Neutrophil (primary cell): Measurements from ENCODE around the gene DDX11.
"Not testable (repeated sequence)": the region's sequence is repeated elsewhere in the genome, so short reads cannot be mapped to it uniquely, and the experiment has no call there.

ENCODE experiments used
- H3K27ac ChIP-seq: fragments of 200-600 bp; sonication (generic); 2 replicates; pipeline ENCODE4 v1.5.1; 2016; ENCODE audit warnings: mild to moderate bottlenecking, moderate library complexity
- H3K27me3 ChIP-seq: fragments of 200-600 bp; sonication (generic); 2 replicates; pipeline ENCODE4 v1.6.0; 2016; ENCODE audit warnings: mild to moderate bottlenecking
- H3K36me3 ChIP-seq: fragments of 200-600 bp; sonication (generic); 2 replicates; pipeline ENCODE4 v1.5.1; 2017
- H3K4me1 ChIP-seq, 2 experiments: fragments of 200-600 bp in 1 of 2; sonication (generic) in 1 of 2; 1 replicate in 1 of 2; 2 replicates in 1 of 2; pipeline versions ENCODE4 v1.5.1 to v1.6.1; 2013 to 2016; ENCODE audit warnings: low read depth in 1 of 2, low read length in 1 of 2, mild to moderate bottlenecking in 1 of 2, moderate library complexity in 1 of 2; ENCODE audit not compliant: control insufficient read depth in 1 of 2, insufficient read depth in 1 of 2
- H3K4me3 ChIP-seq, 2 experiments: fragments of 200-600 bp in 1 of 2; sonication (generic) in 1 of 2; 1 replicate in 1 of 2; 2 replicates in 1 of 2; pipeline ENCODE4 v1.5.1; 2013 to 2016; ENCODE audit warnings: low read depth in 1 of 2, low read length in 1 of 2, mild to moderate bottlenecking in 1 of 2, moderate library complexity in 1 of 2
- H3K9me3 ChIP-seq: fragments of 200-600 bp; sonication (generic); 2 replicates; pipeline ENCODE4 v1.5.1; 2016
- TF ChIP-seq, protein P1 (sequence below): fragments of 200-600 bp; sonication (generic); IDR thresholded peaks from 2 replicates; pipeline ENCODE4 v1.5.1; 2016; ENCODE audit warnings: antibody characterized with exemption

DDX11 gene

DNA sequence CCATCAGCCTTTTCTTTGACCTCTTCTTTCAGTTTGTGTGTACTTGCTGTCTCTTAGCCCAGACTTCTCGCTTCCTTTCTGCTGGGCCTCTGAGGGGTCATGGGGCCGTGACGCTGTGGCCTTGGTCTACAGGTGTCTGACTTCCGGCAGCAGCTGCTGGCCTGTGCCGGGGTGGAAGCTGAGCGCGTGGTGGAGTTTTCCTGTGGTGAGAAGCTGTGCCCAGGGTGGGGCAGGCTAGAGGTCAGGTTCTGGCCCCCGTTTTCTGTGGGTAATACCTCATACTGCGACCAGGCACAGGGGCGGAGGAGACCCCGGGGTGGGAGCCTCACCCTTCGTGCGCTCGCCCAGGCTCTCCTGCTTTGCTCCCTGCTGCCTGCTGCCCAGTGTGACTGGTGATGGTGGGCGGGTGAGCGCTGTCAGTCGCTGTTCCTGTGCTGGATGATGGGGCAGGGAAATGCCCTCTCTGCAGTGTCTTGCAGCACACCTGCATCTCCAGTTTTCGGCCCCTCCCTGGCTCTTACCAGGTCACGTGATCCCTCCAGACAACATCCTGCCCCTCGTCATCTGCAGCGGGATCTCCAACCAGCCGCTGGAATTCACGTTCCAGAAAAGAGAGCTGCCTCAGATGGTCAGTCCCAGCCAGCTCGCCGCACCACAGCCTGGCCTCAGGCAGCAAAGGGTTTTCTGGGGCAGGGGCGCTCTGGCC lies 27.0 kb downstream of the DDX11 start:
- H3K4me1 ChIP-seq, H3K27ac ChIP-seq, H3K4me3 ChIP-seq, H3K27me3 ChIP-seq, H3K9me3 ChIP-seq: not testable (repeated sequence)
- peaks cover 42% of the 10 kb centered on the region for H3K36me3 ChIP-seq

DNA sequence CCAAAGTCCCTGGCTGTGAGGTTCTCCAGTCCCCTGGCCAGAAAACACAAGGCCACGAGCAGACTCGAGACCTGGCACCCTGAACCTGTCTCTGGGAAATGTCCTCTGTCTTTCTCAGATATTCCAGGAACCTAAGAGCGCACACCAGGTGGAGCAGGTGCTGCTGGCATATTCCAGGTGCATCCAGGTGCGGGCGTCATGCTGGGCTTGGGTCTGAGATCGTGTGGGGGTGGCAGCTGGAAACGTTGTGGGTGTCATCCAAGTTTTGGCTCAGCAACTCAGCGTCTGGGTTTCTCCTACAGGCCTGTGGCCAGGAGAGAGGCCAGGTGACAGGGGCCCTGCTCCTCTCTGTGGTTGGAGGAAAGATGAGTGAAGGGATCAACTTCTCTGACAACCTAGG lies 28.5 kb downstream of the DDX11 start:
- H3K27me3 ChIP-seq, H3K4me3 ChIP-seq, H3K4me1 ChIP-seq, H3K27ac ChIP-seq, H3K9me3 ChIP-seq: not testable (repeated sequence)
- H3K36me3 ChIP-seq = peaks cover 30% of the 10 kb centered on the region

DNA sequence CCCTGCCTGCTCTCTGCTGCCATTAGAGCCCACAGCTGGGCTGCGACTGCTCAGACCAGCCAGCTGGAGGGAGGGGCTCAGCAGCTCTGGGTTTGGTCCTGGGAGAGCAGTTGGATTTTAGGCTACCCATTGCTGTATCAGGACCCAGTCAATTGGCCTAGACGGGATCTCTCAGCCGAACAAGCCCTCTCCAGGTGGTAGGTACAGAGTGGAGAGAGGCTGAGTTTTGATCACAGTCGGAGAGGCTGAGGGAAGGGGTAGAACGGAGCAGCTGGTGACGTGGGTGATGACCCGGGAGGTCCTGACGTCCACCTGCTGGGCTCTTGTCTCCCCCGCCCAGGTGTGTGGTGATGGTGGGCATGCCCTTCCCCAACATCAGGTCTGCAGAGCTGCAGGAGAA lies 28.9 kb downstream of the DDX11 start:
- H3K27me3 ChIP-seq = not testable (repeated sequence)
- peaks cover 29% of the 10 kb centered on the region for H3K36me3 ChIP-seq

DNA sequence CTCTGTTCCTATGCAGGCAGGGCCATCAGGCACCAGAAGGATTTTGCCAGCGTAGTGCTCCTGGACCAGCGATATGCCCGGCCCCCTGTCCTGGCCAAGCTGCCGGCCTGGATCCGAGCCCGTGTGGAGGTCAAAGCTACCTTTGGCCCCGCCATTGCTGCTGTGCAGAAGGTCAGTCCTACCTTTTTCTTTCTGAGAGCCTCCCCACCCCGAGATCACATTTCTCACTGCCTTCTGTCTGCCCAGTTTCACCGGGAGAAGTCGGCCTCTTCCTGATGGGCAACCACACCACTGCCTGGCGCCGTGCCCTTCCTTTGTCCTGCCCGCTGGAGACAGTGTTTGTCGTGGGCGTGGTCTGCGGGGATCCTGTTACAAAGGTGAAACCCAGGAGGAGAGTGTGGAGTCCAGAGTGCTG lies 29.9 kb downstream of the DDX11 start:
- not testable (repeated sequence) for H3K4me3 ChIP-seq, H3K27me3 ChIP-seq, H3K4me1 ChIP-seq, H3K27ac ChIP-seq, H3K9me3 ChIP-seq
- H3K36me3 ChIP-seq = peaks cover 29% of the 10 kb centered on the region

More for the DNA sequence above, 28.9 kb downstream of the DDX11 start:
- not testable (repeated sequence) for H3K27ac ChIP-seq, H3K4me3 ChIP-seq, H3K4me1 ChIP-seq, H3K9me3 ChIP-seq

DNA sequence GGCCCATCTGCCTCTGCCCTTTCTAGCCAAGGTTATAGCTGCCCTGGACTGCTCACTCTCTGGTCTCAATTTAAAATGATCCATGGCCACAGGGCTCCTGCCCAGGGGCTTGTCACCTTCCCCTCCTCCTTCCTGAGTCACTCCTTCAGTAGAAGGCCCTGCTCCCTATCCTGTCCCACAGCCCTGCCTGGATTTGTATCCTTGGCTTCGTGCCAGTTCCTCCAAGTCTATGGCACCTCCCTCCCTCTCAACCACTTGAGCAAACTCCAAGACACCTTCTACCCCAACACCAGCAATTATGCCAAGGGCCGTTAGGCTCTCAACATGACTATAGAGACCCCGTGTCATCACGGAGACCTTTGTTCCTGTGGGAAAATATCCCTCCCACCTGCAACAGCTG lies 30.6 kb downstream of the DDX11 start:
- not testable (repeated sequence) for H3K27me3 ChIP-seq, H3K4me1 ChIP-seq, H3K4me3 ChIP-seq, H3K27ac ChIP-seq, H3K9me3 ChIP-seq
- H3K36me3 ChIP-seq = peaks cover 29% of the 10 kb centered on the region

DNA sequence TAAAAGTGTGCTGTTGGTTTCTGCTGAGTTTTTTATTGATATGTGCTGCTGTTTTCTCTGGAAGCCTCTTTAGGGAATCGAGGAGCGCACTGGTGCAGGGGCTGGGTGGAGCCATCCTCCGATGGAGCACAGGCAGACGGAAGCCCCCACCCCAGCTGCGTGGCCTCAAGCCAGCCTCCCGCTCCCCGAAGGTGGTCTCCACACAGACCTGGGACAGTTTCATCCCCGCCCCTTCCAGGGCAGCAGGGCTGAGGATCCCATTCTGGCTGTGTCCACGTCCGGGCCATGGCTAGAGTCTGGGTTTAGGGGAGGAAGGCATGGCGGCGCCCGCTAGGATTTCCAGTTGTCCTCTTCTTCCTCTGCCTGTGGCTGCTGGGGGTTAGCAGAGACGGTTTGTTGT lies 31.1 kb downstream of the DDX11 start:
- H3K4me1 ChIP-seq, H3K27me3 ChIP-seq, H3K4me3 ChIP-seq, H3K9me3 ChIP-seq, H3K27ac ChIP-seq: not testable (repeated sequence)
- H3K36me3 ChIP-seq = peaks cover 29% of the 10 kb centered on the region

DNA sequence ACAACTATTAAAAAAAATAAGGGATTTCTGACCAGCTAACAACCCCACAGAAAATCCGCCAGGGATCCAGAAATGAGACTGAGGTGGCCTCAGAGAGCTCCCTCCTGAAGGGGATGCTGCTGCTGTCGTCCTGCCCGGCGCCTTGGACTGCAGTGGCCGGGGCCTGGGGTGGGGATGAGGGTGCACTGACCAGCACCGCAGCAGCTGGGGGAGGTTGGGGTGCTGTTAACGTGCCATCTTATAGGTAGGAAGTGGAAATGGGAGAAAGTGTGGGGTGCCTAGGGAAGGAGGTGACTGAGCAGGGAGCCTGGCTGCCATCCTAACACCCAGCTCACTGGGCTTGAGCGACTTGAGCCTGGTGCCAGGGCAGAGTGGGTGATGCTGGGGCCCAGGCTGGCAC lies 32.0 kb downstream of the DDX11 start:
- Histone ChIP-seq H3K36me3 (peaks cover 27% of the 10 kb centered on the region), H3K4me1 (no peaks in the 10 kb centered on the region), H3K27me3 (no peaks in the 10 kb centered on the region), H3K4me3 (no peak overlapping the region), H3K9me3 (no peaks in the 10 kb centered on the region), H3K27ac (no peak overlapping the region)
- TF ChIP-seq, protein P1, sequence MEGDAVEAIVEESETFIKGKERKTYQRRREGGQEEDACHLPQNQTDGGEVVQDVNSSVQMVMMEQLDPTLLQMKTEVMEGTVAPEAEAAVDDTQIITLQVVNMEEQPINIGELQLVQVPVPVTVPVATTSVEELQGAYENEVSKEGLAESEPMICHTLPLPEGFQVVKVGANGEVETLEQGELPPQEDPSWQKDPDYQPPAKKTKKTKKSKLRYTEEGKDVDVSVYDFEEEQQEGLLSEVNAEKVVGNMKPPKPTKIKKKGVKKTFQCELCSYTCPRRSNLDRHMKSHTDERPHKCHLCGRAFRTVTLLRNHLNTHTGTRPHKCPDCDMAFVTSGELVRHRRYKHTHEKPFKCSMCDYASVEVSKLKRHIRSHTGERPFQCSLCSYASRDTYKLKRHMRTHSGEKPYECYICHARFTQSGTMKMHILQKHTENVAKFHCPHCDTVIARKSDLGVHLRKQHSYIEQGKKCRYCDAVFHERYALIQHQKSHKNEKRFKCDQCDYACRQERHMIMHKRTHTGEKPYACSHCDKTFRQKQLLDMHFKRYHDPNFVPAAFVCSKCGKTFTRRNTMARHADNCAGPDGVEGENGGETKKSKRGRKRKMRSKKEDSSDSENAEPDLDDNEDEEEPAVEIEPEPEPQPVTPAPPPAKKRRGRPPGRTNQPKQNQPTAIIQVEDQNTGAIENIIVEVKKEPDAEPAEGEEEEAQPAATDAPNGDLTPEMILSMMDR = no peak

DNA sequence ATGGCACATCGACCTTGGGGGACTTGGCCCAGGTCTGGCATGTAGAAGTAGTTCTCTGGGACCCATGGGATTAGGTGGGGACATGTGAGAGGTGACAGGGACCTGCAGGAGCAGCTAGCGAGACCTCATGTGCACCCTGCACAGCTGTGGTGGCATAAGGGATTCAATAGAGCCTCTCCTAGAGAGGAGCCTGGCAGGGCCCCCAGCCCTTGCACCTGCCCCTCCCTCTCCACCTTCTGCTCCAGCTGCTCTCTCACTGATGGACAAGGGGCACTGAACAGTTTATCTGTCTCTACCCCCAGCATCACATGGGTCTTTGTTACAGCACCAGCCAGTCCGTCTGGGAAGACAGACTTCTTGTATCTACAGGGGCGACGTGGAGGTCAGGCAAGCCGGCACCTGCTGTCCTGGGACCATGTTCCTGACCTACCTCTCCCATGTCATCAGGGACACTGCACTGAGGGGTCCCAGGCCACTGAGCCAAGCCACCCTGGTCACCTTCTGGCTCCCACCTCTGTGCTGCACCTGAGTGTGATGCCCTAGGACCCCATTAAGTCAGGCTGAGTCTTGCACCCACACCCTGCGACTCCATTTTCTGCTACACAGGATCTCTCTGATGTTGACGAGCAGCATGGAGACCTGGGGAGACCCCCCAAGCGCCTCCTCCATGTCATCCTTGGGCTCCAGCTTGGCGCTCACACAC lies 32.6 kb downstream of the DDX11 start:
- Histone ChIP-seq H3K27ac (no peak overlapping the region), H3K4me3 (no peak overlapping the region)
- TF ChIP-seq, protein P1 = no peak

DNA sequence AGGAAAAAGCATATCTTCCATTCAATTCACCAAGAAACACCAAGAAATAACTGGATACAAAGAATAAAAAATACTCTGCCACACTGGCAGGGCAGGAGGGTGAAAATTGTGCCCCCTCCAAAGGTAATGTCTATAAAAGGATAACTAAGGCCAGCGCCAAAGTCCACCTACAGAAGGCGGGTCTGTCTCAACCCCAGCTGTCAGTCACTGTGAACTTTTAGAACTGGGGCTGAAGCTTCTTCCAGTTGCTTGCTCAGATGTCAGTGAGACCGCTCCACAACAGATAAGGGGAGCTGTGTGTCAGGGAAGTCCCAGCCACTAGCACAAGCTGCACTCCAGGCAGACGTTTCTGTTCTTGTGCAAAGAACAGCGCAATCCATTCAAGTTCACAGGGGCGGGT lies 36.1 kb downstream of the DDX11 start:
- not testable (repeated sequence) for H3K9me3 ChIP-seq, H3K36me3 ChIP-seq, H3K4me1 ChIP-seq, H3K4me3 ChIP-seq, H3K27me3 ChIP-seq, H3K27ac ChIP-seq

More for the DNA sequence above, 32.6 kb downstream of the DDX11 start:
- H3K4me1 ChIP-seq = no peaks in the 10 kb centered on the region
- H3K27me3 ChIP-seq = no peaks in the 10 kb centered on the region
- H3K9me3 ChIP-seq = no peaks in the 10 kb centered on the region
- H3K36me3 ChIP-seq = peaks cover 21% of the 10 kb centered on the region

DNA sequence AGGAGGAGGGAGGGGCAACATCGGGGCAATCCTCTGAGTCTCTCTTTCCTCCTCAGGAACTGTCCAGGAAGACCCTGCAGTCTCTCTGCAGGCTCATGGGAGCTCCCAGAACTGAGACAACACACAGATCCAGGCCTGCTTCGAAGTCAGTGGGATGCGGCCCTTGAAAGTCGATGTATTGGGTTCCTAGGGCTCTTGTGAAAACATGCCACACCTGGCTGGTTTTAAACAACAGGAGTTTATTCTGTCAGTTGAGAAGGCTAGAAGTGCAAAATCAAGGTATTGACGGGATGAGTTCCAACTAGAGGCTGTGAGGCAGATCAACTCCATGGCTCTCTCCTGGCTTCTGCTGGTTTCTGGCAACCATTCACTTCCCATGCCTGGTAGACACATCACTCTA lies 36.6 kb downstream of the DDX11 start:
- not testable (repeated sequence) for H3K36me3 ChIP-seq, H3K9me3 ChIP-seq, H3K4me1 ChIP-seq, H3K27ac ChIP-seq, H3K27me3 ChIP-seq, H3K4me3 ChIP-seq

DNA sequence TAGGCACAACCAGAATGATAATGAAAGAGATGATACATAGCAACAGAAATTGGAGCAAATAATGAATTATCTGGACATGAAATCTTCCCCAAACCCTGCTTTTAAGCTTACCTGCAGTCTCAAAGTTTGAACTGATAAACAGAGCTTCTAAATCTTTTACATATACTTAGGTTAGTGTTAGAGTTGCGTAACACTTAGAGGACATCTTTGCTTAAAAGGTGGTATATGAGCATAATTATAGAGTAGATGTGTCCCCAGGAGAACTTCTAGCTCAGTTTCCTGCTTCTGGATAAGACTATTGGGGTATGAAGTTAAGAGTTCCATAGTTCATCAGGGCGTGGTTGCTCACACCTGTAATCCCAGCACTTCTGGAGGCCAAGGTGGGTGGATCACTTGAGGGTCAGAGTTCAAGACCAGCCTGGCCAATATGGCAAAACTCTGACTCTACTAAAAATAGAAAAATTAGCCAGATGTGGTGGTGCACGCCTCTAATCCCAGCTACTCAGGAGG lies 41.5 kb downstream of the DDX11 start:
- not testable (repeated sequence) for H3K9me3 ChIP-seq, H3K4me1 ChIP-seq, H3K4me3 ChIP-seq, H3K36me3 ChIP-seq, H3K27ac ChIP-seq
- peaks cover 49% of the 10 kb centered on the region for H3K27me3 ChIP-seq

DNA sequence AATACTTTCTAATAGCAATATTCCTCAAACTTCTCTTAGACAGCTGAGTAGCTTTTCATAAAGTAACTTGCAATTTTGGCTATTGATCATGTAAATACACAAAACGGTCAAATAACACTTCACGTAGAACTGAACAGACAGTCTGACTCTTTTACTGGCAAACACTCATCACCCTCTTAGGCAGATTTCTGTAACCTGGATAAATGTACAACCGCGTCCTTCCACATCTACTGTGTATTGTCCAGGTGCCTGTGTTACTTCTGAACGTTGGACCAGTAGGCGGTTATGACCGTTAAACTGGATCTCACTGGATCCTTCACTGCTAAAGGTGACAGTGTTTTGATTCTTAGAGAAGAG lies 43.2 kb downstream of the DDX11 start:
- not testable (repeated sequence) for H3K4me3 ChIP-seq, H3K36me3 ChIP-seq, H3K27ac ChIP-seq, H3K4me1 ChIP-seq, H3K9me3 ChIP-seq
- peaks cover 49% of the 10 kb centered on the region for H3K27me3 ChIP-seq
